Keratinocyte (primary cell): Measurements from ENCODE around the gene USH1C. TPM values are rescaled to one million over a fixed set of nuclear protein-coding genes. Genes with fewer than 3 reads are reported as not detected.

Experiments used
- DNase-seq: peaks from one replicate; pipeline ENCODE4 v3.0.0-alpha.2; 2011; ENCODE audit warnings: low read depth, missing footprints, low spot score
- FAIRE-seq: peaks from 2 replicates; lab custom pipeline; 2011; peaks lifted over from hg19 to GRCh38; lab: Jason Lieb, UNC
- H2AFZ ChIP-seq: 2 replicates; pipeline ENCODE4 v1.6.0; 2012; ENCODE audit warnings: low read length, control low read depth, inconsistent platforms; ENCODE audit not compliant: control insufficient read depth
- H3K27ac ChIP-seq: 2 replicates; pipeline ENCODE4 v1.5.1; 2011; ENCODE audit warnings: low read length; ENCODE audit not compliant: control insufficient read depth, insufficient read depth
- H3K27me3 ChIP-seq: 3 replicates; pipeline ENCODE4 v1.6.0; 2011; ENCODE audit warnings: low read length; ENCODE audit not compliant: control insufficient read depth, insufficient read depth; ENCODE audit errors: extremely low read depth
- H3K36me3 ChIP-seq, 2 experiments: 2 replicates in 1 of 2; 3 replicates in 1 of 2; pipeline ENCODE4 v1.5.1; 2011; ENCODE audit warnings: low read length in 2 of 2, mild to moderate bottlenecking in 1 of 2; ENCODE audit not compliant: control insufficient read depth in 2 of 2, insufficient read depth in 2 of 2; ENCODE audit errors: extremely low read depth in 1 of 2
- H3K4me1 ChIP-seq: 3 replicates; pipeline ENCODE4 v1.5.1; 2011; ENCODE audit warnings: low read length; ENCODE audit not compliant: control insufficient read depth, insufficient read depth; ENCODE audit errors: extremely low read depth
- H3K4me2 ChIP-seq: 3 replicates; pipeline ENCODE4 v1.6.0; 2011; ENCODE audit warnings: low read depth, low read length; ENCODE audit not compliant: control insufficient read depth, insufficient read depth; ENCODE audit errors: extremely low read depth
- H3K4me3 ChIP-seq, 3 experiments: fragments of 200-600 bp in 1 of 3; sonication (generic) in 1 of 3; 2 replicates in 2 of 3; 3 replicates in 1 of 3; pipeline ENCODE4 v1.5.1; 2011 to 2016; ENCODE audit warnings: low read length in 3 of 3, mild to moderate bottlenecking in 3 of 3, control low read depth in 2 of 3, inconsistent platforms in 1 of 3, low read depth in 1 of 3, mixed read lengths in 1 of 3, mixed run types in 1 of 3, moderate library complexity in 1 of 3; ENCODE audit not compliant: control insufficient read depth in 2 of 3, insufficient read depth in 2 of 3; ENCODE audit errors: extremely low read depth in 1 of 3
- H3K79me2 ChIP-seq: 2 replicates; pipeline ENCODE4 v1.6.0; 2012; ENCODE audit warnings: low read length; ENCODE audit not compliant: control insufficient read depth, insufficient read depth
- H3K9ac ChIP-seq: 3 replicates; pipeline ENCODE4 v1.6.0; 2011; ENCODE audit warnings: low read length; ENCODE audit not compliant: control insufficient read depth, insufficient read depth; ENCODE audit errors: extremely low read depth
- H3K9me1 ChIP-seq: 3 replicates; pipeline ENCODE4 v1.6.0; 2011; ENCODE audit warnings: low read length; ENCODE audit not compliant: control insufficient read depth, insufficient read depth; ENCODE audit errors: extremely low read depth
- H3K9me3 ChIP-seq: 2 replicates; pipeline ENCODE4 v1.5.1; 2012; ENCODE audit warnings: low read depth, low read length; ENCODE audit not compliant: control insufficient read depth
- H4K20me1 ChIP-seq: 3 replicates; pipeline ENCODE4 v1.6.0; 2011; ENCODE audit warnings: low read length; ENCODE audit not compliant: control insufficient read depth, insufficient read depth; ENCODE audit errors: extremely low read depth
- EZH2 ChIP-seq: IDR thresholded peaks from one replicate; pipeline ENCODE4 v1.6.1; 2012; ENCODE audit warnings: inconsistent platforms, mild to moderate bottlenecking, low read length, moderate library complexity
- dilution Hi-C: fragments of 300-500 bp; cut with MboI; formaldehyde crosslinking; loops from one replicate; pipeline ENCODE4 v1.7.0; 2020; ENCODE audit warnings: low sequenced_read_pairs; ENCODE audit not compliant: extremely low pct_ligation_motif_present
- polyA plus RNA-seq, 5 experiments: library from polyadenylated mRNA; depleted of rRNA in 3 of 5; stranded (reverse) in 3 of 5; stranded (forward) in 1 of 5; unstranded in 1 of 5; fragments of >200 nt; gene quantifications; 1 replicate in 1 of 5; 2 replicates in 3 of 5; 3 replicates in 1 of 5; pipeline versions ENCODE4 v1.2.1 to v1.2.3, GENCODE V29; 2011 to 2012; ENCODE audit warnings: missing spikeins in 2 of 5, low read depth in 1 of 5, low replicate concordance in 1 of 5
- TF ChIP-seq, protein P1 (sequence below), 3 experiments: IDR thresholded peaks in 1 of 3; conservative IDR thresholded peaks in 1 of 3; optimal IDR thresholded peaks in 1 of 3; 2 replicates in 2 of 3; 3 replicates in 1 of 3; pipeline versions ENCODE3 to v1.5.1; 2011; ENCODE audit warnings: low read length in 3 of 3, mild to moderate bottlenecking in 3 of 3, moderate library complexity in 2 of 3, control low read depth in 1 of 3, inconsistent platforms in 1 of 3; ENCODE audit not compliant: insufficient read depth in 2 of 3; ENCODE audit errors: extremely low read depth in 1 of 3

USH1C gene
- polyA plus RNA-seq, 1 donor (not counting 4 experiments of a cell fraction or from before 2014, with no cell fraction given): not detected

DNA sequence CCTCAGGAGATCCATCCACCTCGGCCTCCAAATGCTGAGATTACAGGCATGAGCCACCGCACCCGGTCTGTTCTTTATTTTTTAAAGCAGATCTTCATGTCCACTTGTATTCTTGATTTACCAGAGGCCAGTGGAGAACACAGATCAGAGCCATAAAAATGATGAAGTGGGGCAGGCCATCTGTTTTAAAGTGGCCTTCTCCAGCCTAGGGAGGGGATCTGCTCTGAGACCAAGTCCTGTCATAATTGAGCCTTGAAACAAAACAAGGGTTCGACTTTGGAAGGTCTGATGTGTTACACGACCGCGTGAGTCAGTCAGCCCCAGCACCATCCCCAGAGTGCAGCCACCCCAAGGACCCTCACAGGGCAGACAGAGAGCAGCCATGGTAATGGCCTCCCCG lies 95.1 kb downstream of the USH1C start:
- no peaks in the 10 kb centered on the region for H3K27me3 ChIP-seq
- dilution Hi-C loops: no loop called here

DNA sequence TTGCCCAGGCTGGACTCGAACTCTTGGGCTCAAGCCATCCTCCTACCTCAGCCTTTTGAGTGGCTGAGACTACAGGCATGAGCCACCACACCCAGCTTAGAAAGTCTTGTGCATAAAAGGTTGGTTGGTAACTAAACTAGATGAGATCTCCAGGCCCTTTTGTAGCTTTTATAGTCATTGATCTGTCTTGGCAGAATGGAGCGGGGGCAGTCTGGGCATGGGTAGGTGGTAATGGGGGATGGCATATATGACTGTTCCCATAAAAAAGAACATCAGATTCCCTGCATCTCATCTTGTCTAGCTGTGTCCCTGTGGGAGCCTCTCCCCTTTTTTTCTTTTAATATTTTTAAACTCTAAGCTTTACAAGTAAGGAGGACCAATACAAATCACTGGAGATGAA lies 97.7 kb downstream of the USH1C start:
- Histone ChIP-seq H3K9ac (no peak overlapping the region), H3K4me2 (no peak overlapping the region), H3K79me2 (no peaks in the 10 kb centered on the region), H3K9me1 (no peaks in the 10 kb centered on the region), H3K4me3 (no peak overlapping the region), H4K20me1 (no peaks in the 10 kb centered on the region), H2AFZ (no peak overlapping the region), H3K4me1 (no peaks in the 10 kb centered on the region), H3K9me3 (no peaks in the 10 kb centered on the region), H3K27ac (no peak overlapping the region), H3K36me3 (no peaks in the 10 kb centered on the region), H3K27me3 (peaks cover 5% of the 10 kb centered on the region)
- dilution Hi-C loops: no loop called here
- FAIRE-seq (no peak), DNase-seq (no peak)
- TF ChIP-seq, protein P1, sequence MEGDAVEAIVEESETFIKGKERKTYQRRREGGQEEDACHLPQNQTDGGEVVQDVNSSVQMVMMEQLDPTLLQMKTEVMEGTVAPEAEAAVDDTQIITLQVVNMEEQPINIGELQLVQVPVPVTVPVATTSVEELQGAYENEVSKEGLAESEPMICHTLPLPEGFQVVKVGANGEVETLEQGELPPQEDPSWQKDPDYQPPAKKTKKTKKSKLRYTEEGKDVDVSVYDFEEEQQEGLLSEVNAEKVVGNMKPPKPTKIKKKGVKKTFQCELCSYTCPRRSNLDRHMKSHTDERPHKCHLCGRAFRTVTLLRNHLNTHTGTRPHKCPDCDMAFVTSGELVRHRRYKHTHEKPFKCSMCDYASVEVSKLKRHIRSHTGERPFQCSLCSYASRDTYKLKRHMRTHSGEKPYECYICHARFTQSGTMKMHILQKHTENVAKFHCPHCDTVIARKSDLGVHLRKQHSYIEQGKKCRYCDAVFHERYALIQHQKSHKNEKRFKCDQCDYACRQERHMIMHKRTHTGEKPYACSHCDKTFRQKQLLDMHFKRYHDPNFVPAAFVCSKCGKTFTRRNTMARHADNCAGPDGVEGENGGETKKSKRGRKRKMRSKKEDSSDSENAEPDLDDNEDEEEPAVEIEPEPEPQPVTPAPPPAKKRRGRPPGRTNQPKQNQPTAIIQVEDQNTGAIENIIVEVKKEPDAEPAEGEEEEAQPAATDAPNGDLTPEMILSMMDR (optimal IDR thresholded peaks at IDR 0.05 in 1 of 3, IDR thresholded peaks at IDR 0.05 in 1 of 3, conservative IDR thresholded peaks at IDR 0.05 in 1 of 3; ENCODE audit: extremely low read depth in 1 of 3, insufficient read depth in 2 of 3, low read length in 3 of 3): no peak
- no peak for TF ChIP-seq EZH2

More for the DNA sequence above, 95.1 kb downstream of the USH1C start:
- FAIRE-seq (no peak), DNase-seq (no peak)
- Histone ChIP-seq H3K36me3 (no peaks in the 10 kb centered on the region), H3K4me3 (no peak overlapping the region), H2AFZ (no peak overlapping the region), H3K9me1 (no peaks in the 10 kb centered on the region), H3K27ac (no peak overlapping the region), H3K4me1 (no peaks in the 10 kb centered on the region), H3K4me2 (no peak overlapping the region), H3K9me3 (no peaks in the 10 kb centered on the region), H4K20me1 (no peaks in the 10 kb centered on the region), H3K79me2 (no peaks in the 10 kb centered on the region), H3K9ac (no peak overlapping the region)
- TF ChIP-seq EZH2: no peak
- TF ChIP-seq, protein P1 (optimal IDR thresholded peaks at IDR 0.05 in 1 of 3, IDR thresholded peaks at IDR 0.05 in 1 of 3, conservative IDR thresholded peaks at IDR 0.05 in 1 of 3; ENCODE audit: extremely low read depth in 1 of 3, insufficient read depth in 2 of 3, low read length in 3 of 3): no peak
